ENCODE data around the gene GAST. TPM values are rescaled to one million over a fixed set of nuclear protein-coding genes. Genes with fewer than 3 reads are reported as not detected.

GAST gene
- total and polyA plus RNA-seq, 2 of the 13 experiments (the other 11 are each of a cell fraction or from before 2014, with no cell fraction given), result 0.32 to 0.42 TPM

DNA sequence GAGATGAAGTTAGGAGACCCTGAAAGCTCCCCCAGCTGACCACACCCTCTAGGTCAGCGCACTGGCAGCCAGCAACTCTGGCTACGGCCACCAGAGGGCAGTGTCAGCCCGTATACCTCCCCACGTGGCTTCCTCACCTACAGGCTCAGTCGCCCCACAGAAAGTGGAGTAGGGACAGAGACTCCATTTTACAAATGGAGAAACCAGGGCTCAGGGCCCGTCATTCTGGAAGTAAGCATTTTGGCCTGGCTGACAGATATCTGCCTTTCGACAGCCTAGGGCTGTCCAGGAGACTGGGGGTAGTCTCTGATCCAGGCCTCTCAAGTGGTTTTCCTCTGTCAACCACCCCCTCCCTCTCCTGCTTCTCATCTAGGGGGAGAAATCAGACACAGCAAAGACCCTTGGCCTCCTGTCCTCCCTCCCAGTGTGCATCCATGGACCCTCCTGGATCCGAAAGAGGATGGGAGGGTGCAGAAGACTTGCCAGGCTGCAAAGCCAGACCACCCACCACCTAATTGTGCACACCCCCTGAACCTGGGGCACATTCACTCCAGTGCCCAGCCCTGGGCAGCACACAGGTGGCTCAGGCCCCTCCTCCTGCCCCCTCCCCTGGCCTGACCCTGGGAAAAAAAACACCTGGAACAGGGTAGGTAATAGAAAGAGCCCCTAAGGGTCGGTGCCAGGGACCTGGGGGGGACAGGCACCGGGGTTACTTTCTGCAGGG is 26.1 kb downstream of the GAST start (continued):
- 0 out of 2 replicates have a peak, but pooled peaks have one; percentile 48 for TF ChIP-seq ATF6 (CRISPR knock-in tag; conservative IDR thresholded peaks at IDR 0.05)
- TF ChIP-seq GRHL1 (CRISPR knock-in tag; conservative IDR thresholded peaks at IDR 0.05), result no peak
- no peak for TF ChIP-seq ZNF549 (CRISPR knock-in tag; IDR thresholded peaks at IDR 0.05)
- peak; percentile 33; the same call in 1 of the 2 replicates for TF ChIP-seq TARDBP (CRISPR knock-in tag; IDR thresholded peaks at IDR 0.05)
- no peak for TF ChIP-seq ZNF780A (CRISPR knock-in tag; IDR thresholded peaks at IDR 0.05)
- peak; percentile 89; the same call in 1 of the 2 replicates for TF ChIP-seq SMAD3 (CRISPR knock-in tag; IDR thresholded peaks at IDR 0.05)
- no peak for TF ChIP-seq SOX6 (IDR thresholded peaks at IDR 0.05)
- peak; percentile 54 for TF ChIP-seq SOX6 (CRISPR knock-in tag; IDR thresholded peaks at IDR 0.05)
- TF ChIP-seq TRIM24 (CRISPR knock-in tag; IDR thresholded peaks at IDR 0.05), result no peak
- TF ChIP-seq ZFYVE20 (CRISPR knock-in tag; IDR thresholded peaks at IDR 0.05; ENCODE audit: borderline replicate concordance, low read depth), result no peak
- TF ChIP-seq ZBTB39 (CRISPR knock-in tag; IDR thresholded peaks at IDR 0.05), result no peak
- TF ChIP-seq IRF9 (CRISPR knock-in tag; IDR thresholded peaks at IDR 0.05; ENCODE audit: borderline replicate concordance), result no peak; the same call in 1 of the 2 replicates
- no peak for TF ChIP-seq RBAK (CRISPR knock-in tag; IDR thresholded peaks at IDR 0.05)
- TF ChIP-seq, protein P1, sequence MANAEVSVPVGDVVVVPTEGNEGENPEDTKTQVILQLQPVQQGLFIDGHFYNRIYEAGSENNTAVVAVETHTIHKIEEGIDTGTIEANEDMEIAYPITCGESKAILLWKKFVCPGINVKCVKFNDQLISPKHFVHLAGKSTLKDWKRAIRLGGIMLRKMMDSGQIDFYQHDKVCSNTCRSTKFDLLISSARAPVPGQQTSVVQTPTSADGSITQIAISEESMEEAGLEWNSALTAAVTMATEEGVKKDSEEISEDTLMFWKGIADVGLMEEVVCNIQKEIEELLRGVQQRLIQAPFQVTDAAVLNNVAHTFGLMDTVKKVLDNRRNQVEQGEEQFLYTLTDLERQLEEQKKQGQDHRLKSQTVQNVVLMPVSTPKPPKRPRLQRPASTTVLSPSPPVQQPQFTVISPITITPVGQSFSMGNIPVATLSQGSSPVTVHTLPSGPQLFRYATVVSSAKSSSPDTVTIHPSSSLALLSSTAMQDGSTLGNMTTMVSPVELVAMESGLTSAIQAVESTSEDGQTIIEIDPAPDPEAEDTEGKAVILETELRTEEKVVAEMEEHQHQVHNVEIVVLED (CRISPR knock-in tag; IDR thresholded peaks at IDR 0.05; ENCODE audit: borderline replicate concordance), result peak; percentile 52; the same call in 1 of the 2 replicates
- TF ChIP-seq, protein P2, sequence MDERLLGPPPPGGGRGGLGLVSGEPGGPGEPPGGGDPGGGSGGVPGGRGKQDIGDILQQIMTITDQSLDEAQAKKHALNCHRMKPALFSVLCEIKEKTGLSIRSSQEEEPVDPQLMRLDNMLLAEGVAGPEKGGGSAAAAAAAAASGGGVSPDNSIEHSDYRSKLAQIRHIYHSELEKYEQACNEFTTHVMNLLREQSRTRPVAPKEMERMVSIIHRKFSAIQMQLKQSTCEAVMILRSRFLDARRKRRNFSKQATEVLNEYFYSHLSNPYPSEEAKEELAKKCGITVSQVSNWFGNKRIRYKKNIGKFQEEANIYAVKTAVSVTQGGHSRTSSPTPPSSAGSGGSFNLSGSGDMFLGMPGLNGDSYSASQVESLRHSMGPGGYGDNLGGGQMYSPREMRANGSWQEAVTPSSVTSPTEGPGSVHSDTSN (CRISPR knock-in tag; IDR thresholded peaks at IDR 0.05), result no peak
- no peak for TF ChIP-seq ATM (IDR thresholded peaks at IDR 0.05; ENCODE audit: borderline replicate concordance)
- no peak for TF ChIP-seq TGIF2 (CRISPR knock-in tag; IDR thresholded peaks at IDR 0.05)
- TF ChIP-seq KLF15 (CRISPR knock-in tag; IDR thresholded peaks at IDR 0.05; ENCODE audit: borderline replicate concordance), result no peak
- peak; percentile 77 for TF ChIP-seq SALL1 (CRISPR knock-in tag; IDR thresholded peaks at IDR 0.05)

All from HepG2 (cell line).